MM.1S (cell line): ENCODE measurements around the gene PGM3.

Experiments
- CTCF ChIP-seq: fragments of 300-600 bp; sonication (generic); IDR thresholded peaks from 2 replicates; pipeline ENCODE4 v1.5.1; 2016; ENCODE audit warnings: antibody characterized with exemption, low read length, mixed read lengths
- EZH2 ChIP-seq: fragments of 300-600 bp; sonication (generic); optimal IDR thresholded peaks from 2 replicates; pipeline ENCODE3; 2017; ENCODE audit warnings: low read depth, mild to moderate bottlenecking, antibody characterized with exemption, low read length, mixed read lengths
- EZH2phosphoT487 ChIP-seq: fragments of 300-600 bp; sonication (generic); IDR thresholded peaks from 2 replicates; pipeline ENCODE4 v1.6.1; 2018; ENCODE audit warnings: antibody characterized with exemption, low read length

- TF ChIP-seq EZH2 = no peak
- no peak for TF ChIP-seq CTCF
- no peak for TF ChIP-seq EZH2phosphoT487
Observed at GRCh38 chr6:83180426-83180950, 12.6 kb downstream of the PGM3 start.
